ENCODE data around the gene SMCO4. TPM values are rescaled to one million over a fixed set of nuclear protein-coding genes. Genes with fewer than 3 reads are reported as not detected.
A peak's percentile ranks its signal among the peaks of the same experiment; 100 is the strongest.

SMCO4 gene
- total RNA-seq (2021) (9.3 and 11.9 TPM in 2 replicates), Bru-seq, nascent RNA (percentile 57 among the genes with signal in this experiment), BruChase-seq, experiment 1, labeled RNA remaining after a 2-hour chase (percentile 56 among the genes with signal in this experiment), BruChase-seq, experiment 2, labeled RNA remaining after a 6-hour chase (percentile 46 among the genes with signal in this experiment)
- long read RNA-seq, transcript SMCO4-201 (3 exons, 1,104 nt): major isoform, 6 of 9 reads
- long read RNA-seq, partial matches to known transcripts: 0 of 9 reads
- long read RNA-seq, other reads (novel, unspliced or antisense): 3 of 9 reads

GRCh38 chr11:93543292-93543977 lies at the start of gene SMCO4:
TSS of gene SMCO4 (minus strand) at chr11:93543391. CDS start at chr11:93479189, 64,202 bp downstream.
- H3K36me3 ChIP-seq (ENCODE audit: insufficient read depth, low read length, poor library complexity, severe bottlenecking): no peaks in the 10 kb centered on the region
- H3K4me3 ChIP-seq (ENCODE audit: low read depth, low read length, poor library complexity, severe bottlenecking): peak within 1 kb of the TSS; percentile 67
- ChIA-PET POLR2A (ENCODE audit: low non-redundant PET) (no interaction called here), CTCF (no interaction called here)
- DNase-seq (ENCODE audit: low spot score): peak; percentile 91
- TF ChIP-seq EZH2 (IDR thresholded peaks at IDR 0.05; ENCODE audit: borderline replicate concordance, low read depth, low read length, poor library complexity, severe bottlenecking) (no peak), CTCF (conservative IDR thresholded peaks at IDR 0.05; ENCODE audit: low read depth, low read length) (peak; percentile 70)
- BruUV-seq (replicated peaks): no TSS peak
- no peaks in the 10 kb centered on the region for H3K4me1 ChIP-seq (ENCODE audit: insufficient read depth, low read length, poor library complexity, severe bottlenecking)
- no peaks in the 10 kb centered on the region for H3K27me3 ChIP-seq (replicated peaks; ENCODE audit: insufficient read depth, low read depth, low read length, poor library complexity)
- H3K27ac ChIP-seq (ENCODE audit: low read depth, low read length, poor library complexity, severe bottlenecking): no peak within 1 kb of the TSS
- no peaks in the 10 kb centered on the region for H3K9me3 ChIP-seq (ENCODE audit: low read depth, low read length, poor library complexity, severe bottlenecking)
- intact Hi-C loops (cut with micrococcal nuclease; ENCODE audit: unreplicated experiment): loop anchor here (2.0 to 5.0 kb wide), 2 partner anchors 109 to 309 kb away; no protein-coding TSS in a partner anchor

GRCh38 chr11:93591247-93591898 lies 48.2 kb upstream of the SMCO4 start:
- H3K27me3 ChIP-seq (replicated peaks; ENCODE audit: insufficient read depth, low read depth, low read length, poor library complexity): no peaks in the 10 kb centered on the region
- no TSS peak for BruUV-seq (replicated peaks)
- CTCF ChIA-PET: interaction anchor here (0.7 kb wide), 1 partner anchor 1761 kb away, joined by 3 read pairs; no protein-coding TSS in a partner anchor

More at GRCh38 chr11:93591247-93591898, 48.2 kb upstream of the SMCO4 start:
- TF ChIP-seq CTCF (conservative IDR thresholded peaks at IDR 0.05; ENCODE audit: low read depth, low read length): no peak
- TF ChIP-seq EZH2 (IDR thresholded peaks at IDR 0.05; ENCODE audit: borderline replicate concordance, low read depth, low read length, poor library complexity, severe bottlenecking): no peak
- H3K4me3 ChIP-seq (ENCODE audit: low read depth, low read length, poor library complexity, severe bottlenecking): no peak overlapping the region
- no peak for DNase-seq (ENCODE audit: low spot score)
- no peaks in the 10 kb centered on the region for H3K4me1 ChIP-seq (ENCODE audit: insufficient read depth, low read length, poor library complexity, severe bottlenecking)
- H3K36me3 ChIP-seq (ENCODE audit: insufficient read depth, low read length, poor library complexity, severe bottlenecking): no peaks in the 10 kb centered on the region
- no peak overlapping the region for H3K27ac ChIP-seq (ENCODE audit: low read depth, low read length, poor library complexity, severe bottlenecking)
- no peaks in the 10 kb centered on the region for H3K9me3 ChIP-seq (ENCODE audit: low read depth, low read length, poor library complexity, severe bottlenecking)
- intact Hi-C loops (cut with micrococcal nuclease; ENCODE audit: unreplicated experiment): no loop called here
- POLR2A ChIA-PET (ENCODE audit: low non-redundant PET): no interaction called here
